ENCODE measurements around the gene TCFL5. TPM values are rescaled to one million over a fixed set of nuclear protein-coding genes. Genes with fewer than 3 reads are reported as not detected.
A peak's percentile ranks its signal among the peaks of the same experiment; 100 is the strongest.
"Not testable (repeated sequence)": the region's sequence is repeated elsewhere in the genome, so short reads cannot be mapped to it uniquely, and the experiment has no call there.

The TCFL5 gene
- total RNA-seq, 1 experiment from 2014 or later: 29.3 TPM

- Histone ChIP-seq H3K9me2 (ENCODE audit: insufficient read depth) (no peaks in the 10 kb centered on the region), H3K4me3 (no peak overlapping the region), H4K20me1 (ENCODE audit: insufficient read depth) (no peaks in the 10 kb centered on the region), H3F3A (ENCODE audit: insufficient read depth, low read depth) (0 out of 2 replicates have a peak, but pooled peaks cover 4% of the 10 kb centered on the region), H3K36me3 (ENCODE audit: low read depth) (0 out of 2 replicates have a peak, but pooled peaks cover 9% of the 10 kb centered on the region), H2AFZ (no peak overlapping the region), H3K27ac (no peak overlapping the region), H3K4me1 (replicated peaks; ENCODE audit: insufficient read depth) (peaks cover 7% of the 10 kb centered on the region), H3K79me2 (ENCODE audit: low read depth) (peaks cover 17% of the 10 kb centered on the region), H3K27me3 (ENCODE audit: insufficient read depth, low read depth) (no peaks in the 10 kb centered on the region), H3K9me3 (ENCODE audit: insufficient read depth, low read depth) (no peaks in the 10 kb centered on the region), H3K4me2 (no peak overlapping the region)
- no TSS peak for BruUV-seq (replicated peaks)
- no peak for DNase-seq
- CTCF ChIA-PET: no interaction called here
- POLR2A ChIA-PET (ENCODE audit: unreplicated experiment): no interaction called here
- no peak for TF ChIP-seq CTCF (conservative IDR thresholded peaks at IDR 0.05)
- TF ChIP-seq EZH2 (IDR thresholded peaks at IDR 0.05; ENCODE audit: low read depth): no peak
- intact Hi-C loops (cut with micrococcal nuclease; ENCODE audit: unreplicated experiment): no loop called here
Observed at GRCh38 chr20:62855120-62855519, 6.5 kb downstream of the TCFL5 start.

GRCh38 chr20:62854121-62854520, 7.5 kb downstream of the TCFL5 start:
- Histone ChIP-seq H3K4me2 (no peak overlapping the region), H3K79me2 (ENCODE audit: low read depth) (peaks cover 8% of the 10 kb centered on the region), H3K27me3 (ENCODE audit: insufficient read depth, low read depth) (no peaks in the 10 kb centered on the region), H4K20me1 (ENCODE audit: insufficient read depth) (no peaks in the 10 kb centered on the region), H3K4me1 (replicated peaks; ENCODE audit: insufficient read depth) (no peaks in the 10 kb centered on the region), H3K9me2 (ENCODE audit: insufficient read depth) (no peaks in the 10 kb centered on the region), H3K4me3 (no peak overlapping the region), H3K36me3 (ENCODE audit: low read depth) (0 out of 2 replicates have a peak, but pooled peaks cover 9% of the 10 kb centered on the region), H3K9me3 (ENCODE audit: insufficient read depth, low read depth) (no peaks in the 10 kb centered on the region), H2AFZ (no peak overlapping the region), H3K27ac (no peak overlapping the region), H3F3A (ENCODE audit: insufficient read depth, low read depth) (no peaks in the 10 kb centered on the region)
- no TSS peak for BruUV-seq (replicated peaks)
- intact Hi-C loops (cut with micrococcal nuclease; ENCODE audit: unreplicated experiment): no loop called here
- DNase-seq: peak in 1 of 2 experiments; percentile 25
- POLR2A ChIA-PET (ENCODE audit: unreplicated experiment): no interaction called here
- TF ChIP-seq CTCF (conservative IDR thresholded peaks at IDR 0.05) (no peak), EZH2 (IDR thresholded peaks at IDR 0.05; ENCODE audit: low read depth) (no peak)
- CTCF ChIA-PET: no interaction called here

GRCh38 chr20:62853304-62853703, 8.3 kb downstream of the TCFL5 start:
- H3K79me2 ChIP-seq (ENCODE audit: low read depth); BruUV-seq (replicated peaks); H2AFZ ChIP-seq; H3K9me3 ChIP-seq (ENCODE audit: insufficient read depth, low read depth); H3K4me1 ChIP-seq (replicated peaks; ENCODE audit: insufficient read depth); CTCF ChIA-PET; H3K27ac ChIP-seq; H3K27me3 ChIP-seq (ENCODE audit: insufficient read depth, low read depth); DNase-seq; H3K4me3 ChIP-seq; POLR2A ChIA-PET (ENCODE audit: unreplicated experiment); H3K9me2 ChIP-seq (ENCODE audit: insufficient read depth); H3K4me2 ChIP-seq; intact Hi-C loops (cut with micrococcal nuclease; ENCODE audit: unreplicated experiment); H3F3A ChIP-seq (ENCODE audit: insufficient read depth, low read depth); H4K20me1 ChIP-seq (ENCODE audit: insufficient read depth); H3K36me3 ChIP-seq (ENCODE audit: low read depth): not testable (repeated sequence)

GRCh38 chr20:62852841-62853240, 8.8 kb downstream of the TCFL5 start:
- Histone ChIP-seq H3K4me2 (no peak overlapping the region), H3K27ac (no peak overlapping the region), H2AFZ (no peak overlapping the region), H3K36me3 (ENCODE audit: low read depth) (0 out of 2 replicates have a peak, but pooled peaks cover 4% of the 10 kb centered on the region), H3K4me1 (replicated peaks; ENCODE audit: insufficient read depth) (no peaks in the 10 kb centered on the region), H3K27me3 (ENCODE audit: insufficient read depth, low read depth) (no peaks in the 10 kb centered on the region), H3F3A (ENCODE audit: insufficient read depth, low read depth) (no peaks in the 10 kb centered on the region; the same call in 1 of the 2 replicates), H3K9me3 (ENCODE audit: insufficient read depth, low read depth) (no peaks in the 10 kb centered on the region), H3K4me3 (no peak overlapping the region), H3K9me2 (ENCODE audit: insufficient read depth) (no peaks in the 10 kb centered on the region), H4K20me1 (ENCODE audit: insufficient read depth) (no peaks in the 10 kb centered on the region), H3K79me2 (ENCODE audit: low read depth) (0 out of 2 replicates have a peak, but pooled peaks cover 3% of the 10 kb centered on the region)
- POLR2A ChIA-PET (ENCODE audit: unreplicated experiment): no interaction called here
- intact Hi-C loops (cut with micrococcal nuclease; ENCODE audit: unreplicated experiment): no loop called here
- CTCF ChIA-PET: no interaction called here
- no TSS peak for BruUV-seq (replicated peaks)
- DNase-seq: peak in 1 of 2 experiments; percentile 11
- no peak for TF ChIP-seq CTCF (conservative IDR thresholded peaks at IDR 0.05)
- TF ChIP-seq EZH2 (IDR thresholded peaks at IDR 0.05; ENCODE audit: low read depth): no peak
